IMR-90 (cell line): ENCODE data around the gene DCANP1. TPM values are rescaled to one million over a fixed set of nuclear protein-coding genes. Genes with fewer than 3 reads are reported as not detected.

Source experiments
- ATAC-seq: fragments of 200-7000 bp; cut with Tn5 transposase; 2 replicates; pipeline ENCODE4 v1.9.1; 2020; ENCODE audit warnings: low read depth, mild to moderate bottlenecking, moderate library complexity
- BruUV-seq: library from RNA; stranded (reverse); fragments of 400-500 nt; replicated peaks from 2 replicates; lab custom pipeline; 2021; lab: Mats Ljungman, UMichigan
- CTCF ChIA-PET: fragments of 300-600 bp; formaldehyde crosslinking; extraction: SDS; loops from one replicate; lab custom pipeline; 2021; ENCODE audit warnings: antibody characterized with exemption; lab: Yijun Ruan, JAX
- POLR2A ChIA-PET: fragments of 300-600 bp; sonication (Branson Sonifier 250); formaldehyde crosslinking; loops from one replicate; lab custom pipeline; 2022; ENCODE audit warnings: antibody characterized with exemption; ENCODE audit not compliant: unreplicated experiment; lab: Charles Lee
- DNase-seq: peaks from one replicate; pipeline ENCODE4 v3.0.0; 2013
- H2AFZ ChIP-seq: replicated peaks from 2 replicates; pipeline ENCODE3; 2013; ENCODE audit warnings: low read length, mild to moderate bottlenecking; ENCODE audit not compliant: poor library complexity
- H2AK5ac ChIP-seq: 2 replicates; pipeline ENCODE4 v1.6.1; 2013; ENCODE audit warnings: low read depth, low read length, inconsistent platforms
- H2AK9ac ChIP-seq: replicated peaks from 2 replicates; pipeline ENCODE3; 2013; ENCODE audit warnings: mild to moderate bottlenecking, low read depth, low read length, moderate library complexity; ENCODE audit not compliant: poor library complexity
- H2BK120ac ChIP-seq: 2 replicates; pipeline ENCODE4 v1.6.1; 2013; ENCODE audit warnings: low read depth, low read length, inconsistent platforms
- H2BK15ac ChIP-seq: 3 replicates; pipeline ENCODE4 v1.6.1; 2013; ENCODE audit warnings: low read depth, low read length, inconsistent platforms
- H2BK20ac ChIP-seq: 2 replicates; pipeline ENCODE4 v1.6.1; 2013; ENCODE audit warnings: low read depth, mild to moderate bottlenecking, inconsistent platforms, low read length, moderate library complexity
- H2BK5ac ChIP-seq: 2 replicates; pipeline ENCODE4 v1.6.1; 2013; ENCODE audit warnings: mild to moderate bottlenecking, low read depth, low read length, inconsistent platforms; ENCODE audit not compliant: poor library complexity, severe bottlenecking
- H3K14ac ChIP-seq: replicated peaks from 2 replicates; pipeline ENCODE4 v1.6.1; 2013; ENCODE audit warnings: low read depth, low read length, inconsistent platforms
- H3K18ac ChIP-seq: 2 replicates; pipeline ENCODE4 v1.6.1; 2013; ENCODE audit warnings: low read depth, low read length, control low read depth
- H3K23ac ChIP-seq: 2 replicates; pipeline ENCODE4 v1.6.1; 2013; ENCODE audit warnings: low read depth, low read length, inconsistent platforms
- H3K27ac ChIP-seq: 2 replicates; pipeline ENCODE4 v1.5.1; 2013; ENCODE audit warnings: mild to moderate bottlenecking, control low read depth, low read length; ENCODE audit not compliant: insufficient read depth
- H3K27me3 ChIP-seq: 2 replicates; pipeline ENCODE4 v1.6.1; 2013; ENCODE audit warnings: low read length; ENCODE audit not compliant: control insufficient read depth, insufficient read depth
- H3K36me3 ChIP-seq: 2 replicates; pipeline ENCODE4 v1.6.1; 2013; ENCODE audit warnings: low read length, mixed read lengths; ENCODE audit not compliant: control insufficient read depth, insufficient read depth
- H3K4ac ChIP-seq: 2 replicates; pipeline ENCODE4 v1.6.1; 2013; ENCODE audit warnings: low read depth, low read length, inconsistent platforms
- H3K4me1 ChIP-seq: 2 replicates; pipeline ENCODE4 v1.6.1; 2013; ENCODE audit warnings: low read length, mixed read lengths; ENCODE audit not compliant: control insufficient read depth, insufficient read depth
- H3K4me2 ChIP-seq: 2 replicates; pipeline ENCODE4 v1.6.1; 2013; ENCODE audit warnings: low read depth, mild to moderate bottlenecking, control low read depth, low read length, moderate library complexity
- H3K4me3 ChIP-seq: 2 replicates; pipeline ENCODE4 v1.5.1; 2013; ENCODE audit warnings: low read depth, mild to moderate bottlenecking, control low read depth, low read length, moderate library complexity; ENCODE audit not compliant: insufficient read depth
- H3K56ac ChIP-seq: 2 replicates; pipeline ENCODE4 v1.6.1; 2013; ENCODE audit warnings: low read length, inconsistent platforms; ENCODE audit not compliant: insufficient read depth; ENCODE audit errors: extremely low read depth
- H3K79me1 ChIP-seq, 2 experiments: 2 replicates each; pipeline ENCODE4 v1.6.1; 2013; ENCODE audit warnings: low read length in 2 of 2, inconsistent platforms in 1 of 2, low read depth in 1 of 2
- H3K9ac ChIP-seq: 2 replicates; pipeline ENCODE4 v1.6.1; 2013; ENCODE audit warnings: low read depth, low read length, control low read depth
- H3K9me1 ChIP-seq: 2 replicates; pipeline ENCODE4 v1.6.1; 2013; ENCODE audit warnings: low read length, inconsistent platforms; ENCODE audit not compliant: insufficient read depth
- H3K9me3 ChIP-seq: 2 replicates; pipeline ENCODE4 v1.6.1; 2013; ENCODE audit warnings: low read length; ENCODE audit not compliant: control insufficient read depth, insufficient read depth
- H4K20me1 ChIP-seq: 2 replicates; pipeline ENCODE4 v1.6.1; 2013; ENCODE audit warnings: low read length, inconsistent platforms; ENCODE audit not compliant: insufficient read depth
- H4K5ac ChIP-seq: 2 replicates; pipeline ENCODE4 v1.6.1; 2013; ENCODE audit warnings: mild to moderate bottlenecking, low read depth, low read length, control low read depth
- H4K8ac ChIP-seq, 2 experiments: 2 replicates each; pipeline ENCODE4 v1.6.1; 2013; ENCODE audit warnings: low read depth in 2 of 2, low read length in 2 of 2, control low read depth in 1 of 2, inconsistent platforms in 1 of 2
- H4K91ac ChIP-seq: 2 replicates; pipeline ENCODE4 v1.6.1; 2013; ENCODE audit warnings: low read depth, low read length, inconsistent platforms; ENCODE audit not compliant: insufficient read depth
- BHLHE40 ChIP-seq: fragments of 150-350 bp; IDR thresholded peaks from 2 replicates; pipeline ENCODE4 v1.6.1; 2016; ENCODE audit warnings: mild to moderate bottlenecking, low read depth, low read length
- CEBPB ChIP-seq: IDR thresholded peaks from 2 replicates; pipeline ENCODE4 v1.6.1; 2012; ENCODE audit warnings: low read depth, low read length, improper control_type of control experiment
- MAFK ChIP-seq: IDR thresholded peaks from 2 replicates; pipeline ENCODE4 v1.6.1; 2012; ENCODE audit warnings: low read depth, low read length, improper control_type of control experiment
- NFE2L2 ChIP-seq: fragments of 150-350 bp; IDR thresholded peaks from 2 replicates; pipeline ENCODE4 v1.6.1; 2016; ENCODE audit warnings: low read depth, mild to moderate bottlenecking, low read length
- POLR2A ChIP-seq: IDR thresholded peaks from 2 replicates; pipeline ENCODE4 v1.6.1; 2012; ENCODE audit warnings: mild to moderate bottlenecking, low read depth, low read length
- SMC3 ChIP-seq: fragments of 150-350 bp; IDR thresholded peaks from 2 replicates; pipeline ENCODE4 v1.6.1; 2016; ENCODE audit warnings: low read depth, mild to moderate bottlenecking, antibody characterized with exemption, low read length, moderate library complexity
- WGBS, 2 experiments: methylation state at CpG; one replicate each; pipeline versions ENCODE4 v1.1.5 to v1.1.7; 2013; ENCODE audit warnings: missing lambda C conversion rate in 2 of 2; ENCODE audit not compliant: insufficient read length in 1 of 2; ENCODE audit errors: extremely low coverage in 2 of 2; 5-methylcytosine and 5-hydroxymethylcytosine counted together
- dilution Hi-C: fragments of 300-500 bp; cut with HindIII; formaldehyde crosslinking; loops from one replicate; pipeline ENCODE4 v1.14.3; 2018; ENCODE audit warnings: low sequenced_read_pairs; ENCODE audit not compliant: unreplicated experiment
- in situ Hi-C: fragments of 300-500 bp; cut with MboI; formaldehyde crosslinking; loops from 3 replicates; pipeline ENCODE4 v1.14.3; 2019; ENCODE audit warnings: low sequenced_read_pairs, inconsistent platforms, mixed read lengths
- intact Hi-C: fragments of 100-400 bp; cut with micrococcal nuclease; formaldehyde crosslinking; loops from 2 replicates; pipeline ENCODE4 v1.10.0; 2022
- polyA plus RNA-seq, 3 experiments: library from polyadenylated mRNA; depleted of rRNA; stranded (reverse); fragments of >200 nt; gene quantifications; 2 replicates each; pipeline ENCODE4 v1.2.3, GENCODE V29; 2012; ENCODE audit warnings: low replicate concordance in 1 of 3
- total RNA-seq: library from RNA; depleted of rRNA; stranded (reverse); fragments of >200 nt; gene quantifications from 2 replicates; pipeline ENCODE4 v1.2.3, GENCODE V29; 2012
- TF ChIP-seq, protein P1 (sequence below): fragments of 150-350 bp; IDR thresholded peaks from 2 replicates; pipeline ENCODE4 v1.6.1; 2017; ENCODE audit warnings: mild to moderate bottlenecking, antibody characterized with exemption, low read length, low read depth

Gene DCANP1
- total and polyA plus RNA-seq, 2 of the 4 experiments (the other 2 are of a cell fraction) = not detected

GRCh38 chr5:135402031-135402430, 45.1 kb downstream of the DCANP1 start:
- Histone ChIP-seq H2BK5ac (no peak overlapping the region), H2AFZ (no peak overlapping the region), H4K91ac (no peak overlapping the region), H3K4me3 (no peak overlapping the region), H3K4me1 (peaks cover 8% of the 10 kb centered on the region), H3K4ac (no peak overlapping the region), H3K9me3 (no peaks in the 10 kb centered on the region; the same call in 1 of the 2 replicates), H4K8ac (no peak overlapping the region), H3K9ac (no peak overlapping the region), H2BK20ac (no peak overlapping the region), H3K27ac (no peak overlapping the region), H3K56ac (no peak overlapping the region), H2AK9ac (no peak overlapping the region), H4K20me1 (peaks cover 13% of the 10 kb centered on the region), H2AK5ac (no peak overlapping the region), H2BK120ac (no peak overlapping the region), H3K14ac (no peak overlapping the region), H3K23ac (no peak overlapping the region), H3K79me1 (peaks cover 10 to 20% of the 10 kb centered on the region in 2 experiments), H3K18ac (no peak overlapping the region), H3K4me2 (no peak overlapping the region), H3K36me3 (no peaks in the 10 kb centered on the region), H3K9me1 (peaks cover 3% of the 10 kb centered on the region; the same call in 1 of the 2 replicates), H4K5ac (no peak overlapping the region), H2BK15ac (no peak overlapping the region), H3K27me3 (no peaks in the 10 kb centered on the region)
- dilution Hi-C loops (no loop called here), in situ Hi-C loops (no loop called here), intact Hi-C loops (no loop called here)
- DNase-seq (no peak), ATAC-seq (no peak)
- no TSS peak for BruUV-seq
- WGBS, 2 experiments = no CpG with 5 or more reads among the region's 2 CpGs
- TF ChIP-seq BHLHE40 (no peak), CEBPB (no peak), MAFK (no peak), NFE2L2 (no peak), POLR2A (no peak), SMC3 (no peak)
- TF ChIP-seq, protein P1, sequence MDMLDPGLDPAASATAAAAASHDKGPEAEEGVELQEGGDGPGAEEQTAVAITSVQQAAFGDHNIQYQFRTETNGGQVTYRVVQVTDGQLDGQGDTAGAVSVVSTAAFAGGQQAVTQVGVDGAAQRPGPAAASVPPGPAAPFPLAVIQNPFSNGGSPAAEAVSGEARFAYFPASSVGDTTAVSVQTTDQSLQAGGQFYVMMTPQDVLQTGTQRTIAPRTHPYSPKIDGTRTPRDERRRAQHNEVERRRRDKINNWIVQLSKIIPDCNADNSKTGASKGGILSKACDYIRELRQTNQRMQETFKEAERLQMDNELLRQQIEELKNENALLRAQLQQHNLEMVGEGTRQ = no peak
- ChIA-PET CTCF (interaction anchor here (0.7 kb wide), 1 partner anchor 24 kb away, joined by 3 read pairs; no protein-coding TSS in a partner anchor), POLR2A (interaction anchor here (0.6 kb wide), 1 partner anchor 159 kb away, joined by 3 read pairs; no protein-coding TSS in a partner anchor)
